ENCODE data around the gene NOTCH1.

The NOTCH1 gene

GRCh38 chr9:136485049-136486045 is 60.5 kb downstream of the NOTCH1 start:
- peak; percentile 62 to 84 for DNase-seq (ENCODE audit: low read depth in 2 of 2)

- no peak for DNase-seq (ENCODE audit: low read depth in 2 of 2)
These were observed 61.4 kb downstream of the NOTCH1 start for GRCh38 chr9:136484153-136485048.

- peak; percentile 89 to 93 for DNase-seq (ENCODE audit: low read depth in 2 of 2)
These were observed 62.2 kb downstream of the NOTCH1 start for GRCh38 chr9:136483589-136484152.

GRCh38 chr9:136482793-136483588 is 62.9 kb downstream of the NOTCH1 start, which contains the start of gene SEC16A:
TSS of gene SEC16A (minus strand) at chr9:136483040. CDS start at chr9:136477615, 5,425 bp downstream.
- peak; percentile 100 for DNase-seq (ENCODE audit: low read depth in 2 of 2)

- no peak for DNase-seq (ENCODE audit: low read depth in 2 of 2)
These were observed 63.6 kb downstream of the NOTCH1 start for GRCh38 chr9:136482046-136482792.

GRCh38 chr9:136481558-136481957 is 64.3 kb downstream of the NOTCH1 start:
- DNase-seq (ENCODE audit: low read depth in 2 of 2): no peak

GRCh38 chr9:136476369-136477150 is 69.3 kb downstream of the NOTCH1 start:
- no peak for DNase-seq (ENCODE audit: low read depth in 2 of 2)

- DNase-seq (ENCODE audit: low read depth in 2 of 2): no peak
These were observed 70.6 kb downstream of the NOTCH1 start for GRCh38 chr9:136474974-136475865.

GRCh38 chr9:136474021-136474640 is 71.7 kb downstream of the NOTCH1 start:
- DNase-seq (ENCODE audit: low read depth in 2 of 2): no peak

- no peak for DNase-seq (ENCODE audit: low read depth in 2 of 2)
These were observed 72.5 kb downstream of the NOTCH1 start for GRCh38 chr9:136473354-136473721.

- DNase-seq (ENCODE audit: low read depth in 2 of 2): no peak
These were observed 73.1 kb downstream of the NOTCH1 start for GRCh38 chr9:136472640-136473353.

GRCh38 chr9:136471802-136472487 is 73.9 kb downstream of the NOTCH1 start:
- no peak for DNase-seq (ENCODE audit: low read depth in 2 of 2)

GRCh38 chr9:136470792-136471469 is 74.9 kb downstream of the NOTCH1 start:
- DNase-seq (ENCODE audit: low read depth in 2 of 2): no peak

- DNase-seq (ENCODE audit: low read depth in 2 of 2): no peak
These were observed 75.5 kb downstream of the NOTCH1 start for GRCh38 chr9:136470356-136470755.

GRCh38 chr9:136467766-136468165 is 78.1 kb downstream of the NOTCH1 start:
- DNase-seq (ENCODE audit: low read depth in 2 of 2): no peak

GRCh38 chr9:136466155-136466541 is 79.7 kb downstream of the NOTCH1 start:
- DNase-seq (ENCODE audit: low read depth in 2 of 2): no peak

Data from stimulated activated CD4-positive, alpha-beta T cell treated with anti-CD3 and anti-CD28 coated beads, Interleukin-1b, Interleukin-23, amount 100 ng/mL, for 1 hour (primary cell).